BJ (cell line): ENCODE measurements around the gene IGSF23. TPM values are rescaled to one million over a fixed set of nuclear protein-coding genes. Genes with fewer than 3 reads are reported as not detected.

Experiments
- CTCF ChIA-PET: fragments of 350-600 bp; formaldehyde crosslinking; extraction: SDS; loops from one replicate; lab custom pipeline; 2021; ENCODE audit warnings: antibody characterized with exemption, inconsistent platforms; lab: Yijun Ruan, JAX
- POLR2A ChIA-PET: fragments of 300-600 bp; sonication (Branson Sonifier 250); formaldehyde crosslinking; extraction: SDS; loops from one replicate; lab custom pipeline; 2021; ENCODE audit warnings: antibody characterized with exemption; lab: Charles Lee
- DNase-seq: peaks from one replicate; pipeline ENCODE4 v3.0.0-alpha.2; 2011; ENCODE audit warnings: low read depth
- H3K27me3 ChIP-seq: 2 replicates; pipeline ENCODE4 v1.6.0; 2011; ENCODE audit warnings: low read length; ENCODE audit not compliant: control insufficient read depth, insufficient read depth
- H3K36me3 ChIP-seq: 2 replicates; pipeline ENCODE4 v1.5.1; 2011; ENCODE audit warnings: low read length; ENCODE audit not compliant: control insufficient read depth, insufficient read depth
- H3K4me3 ChIP-seq: 2 replicates; pipeline ENCODE4 v1.5.1; 2011; ENCODE audit warnings: low read depth, mild to moderate bottlenecking, control low read depth, low read length
- polyA plus RNA-seq: library from polyadenylated mRNA; depleted of rRNA; stranded (reverse); fragments of >200 nt; gene quantifications from 2 replicates; pipeline ENCODE4 v1.2.3, GENCODE V29; 2011
- TF ChIP-seq, protein P1 (sequence below): IDR thresholded peaks from 2 replicates; pipeline ENCODE4 v1.5.1; 2011; ENCODE audit warnings: low read depth, mild to moderate bottlenecking, control low read depth, inconsistent platforms, low read length, moderate library complexity; ENCODE audit not compliant: insufficient read depth

IGSF23 gene
- polyA plus RNA-seq, 1 experiment: 0.21 TPM

- CTCF ChIA-PET: interaction anchor here (0.6 to 2.3 kb wide), 6 partner anchors 9 to 196 kb away, joined by 3 to 13 read pairs (median 6); no protein-coding TSS in a partner anchor
- H3K4me3 ChIP-seq: no peak overlapping the region
- TF ChIP-seq, protein P1, sequence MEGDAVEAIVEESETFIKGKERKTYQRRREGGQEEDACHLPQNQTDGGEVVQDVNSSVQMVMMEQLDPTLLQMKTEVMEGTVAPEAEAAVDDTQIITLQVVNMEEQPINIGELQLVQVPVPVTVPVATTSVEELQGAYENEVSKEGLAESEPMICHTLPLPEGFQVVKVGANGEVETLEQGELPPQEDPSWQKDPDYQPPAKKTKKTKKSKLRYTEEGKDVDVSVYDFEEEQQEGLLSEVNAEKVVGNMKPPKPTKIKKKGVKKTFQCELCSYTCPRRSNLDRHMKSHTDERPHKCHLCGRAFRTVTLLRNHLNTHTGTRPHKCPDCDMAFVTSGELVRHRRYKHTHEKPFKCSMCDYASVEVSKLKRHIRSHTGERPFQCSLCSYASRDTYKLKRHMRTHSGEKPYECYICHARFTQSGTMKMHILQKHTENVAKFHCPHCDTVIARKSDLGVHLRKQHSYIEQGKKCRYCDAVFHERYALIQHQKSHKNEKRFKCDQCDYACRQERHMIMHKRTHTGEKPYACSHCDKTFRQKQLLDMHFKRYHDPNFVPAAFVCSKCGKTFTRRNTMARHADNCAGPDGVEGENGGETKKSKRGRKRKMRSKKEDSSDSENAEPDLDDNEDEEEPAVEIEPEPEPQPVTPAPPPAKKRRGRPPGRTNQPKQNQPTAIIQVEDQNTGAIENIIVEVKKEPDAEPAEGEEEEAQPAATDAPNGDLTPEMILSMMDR: no peak
- H3K36me3 ChIP-seq: no peaks in the 10 kb centered on the region
- POLR2A ChIA-PET: no interaction called here
- DNase-seq: no peak
- H3K27me3 ChIP-seq: peaks cover 8% of the 10 kb centered on the region
These were observed 39.0 kb upstream of the IGSF23 start for GRCh38 chr19:44574186-44574950.

GRCh38 chr19:44575116-44575700 lies 38.2 kb upstream of the IGSF23 start:
- no peaks in the 10 kb centered on the region for H3K36me3 ChIP-seq

GRCh38 chr19:44576843-44577565 lies 36.4 kb upstream of the IGSF23 start:
- no peak for DNase-seq
- ChIA-PET POLR2A (interaction anchor here (0.6 kb wide), 1 partner anchor 40 kb away, joined by 4 read pairs; no protein-coding TSS in a partner anchor), CTCF (interaction anchor here (0.6 to 2.5 kb wide), 16 partner anchors 9 to 267 kb away, joined by 3 to 23 read pairs (median 4); no protein-coding TSS in a partner anchor)
- Histone ChIP-seq H3K27me3 (no peaks in the 10 kb centered on the region), H3K4me3 (no peak overlapping the region), H3K36me3 (no peaks in the 10 kb centered on the region)
- TF ChIP-seq, protein P1: peak; percentile 70

More at GRCh38 chr19:44575116-44575700, 38.2 kb upstream of the IGSF23 start:
- POLR2A ChIA-PET: no interaction called here
- peaks cover 4% of the 10 kb centered on the region for H3K27me3 ChIP-seq
- CTCF ChIA-PET: interaction anchor here (1.4 to 2.3 kb wide), 3 partner anchors 82 to 195 kb away, joined by 3 to 12 read pairs (median 7); no protein-coding TSS in a partner anchor
- no peak overlapping the region for H3K4me3 ChIP-seq
- no peak for DNase-seq
- TF ChIP-seq, protein P1: no peak

DNA sequence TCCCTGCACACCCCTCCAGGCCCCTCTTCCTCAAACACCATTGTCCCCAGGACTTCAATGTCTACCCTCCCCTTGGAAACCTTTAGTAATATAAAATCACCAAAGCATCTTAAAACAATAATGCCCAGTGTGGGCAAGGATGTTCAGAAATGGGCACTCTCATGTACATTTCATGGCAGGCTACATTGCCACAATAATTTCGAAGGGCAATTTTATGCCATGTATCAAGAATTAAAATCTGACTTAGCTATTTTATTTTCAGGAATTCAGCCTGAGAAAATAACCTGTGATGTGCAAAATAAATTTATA lies 35.8 kb upstream of the IGSF23 start:
- Histone ChIP-seq H3K36me3 (no peaks in the 10 kb centered on the region), H3K27me3 (no peaks in the 10 kb centered on the region), H3K4me3 (no peak overlapping the region)
- TF ChIP-seq, protein P1: no peak
- DNase-seq: no peak
- ChIA-PET POLR2A (no interaction called here), CTCF (interaction anchor here (0.6 to 2.5 kb wide), 12 partner anchors 9 to 267 kb away, joined by 3 to 23 read pairs (median 4); no protein-coding TSS in a partner anchor)
